GM12878 (cell line): ENCODE measurements around the gene FAM234A. TPM values are rescaled to one million over a fixed set of nuclear protein-coding genes. Genes with fewer than 3 reads are reported as not detected.

ENCODE experiments used
- ATAC-seq: fragments of 200-7000 bp; cut with Tn5 transposase; 3 replicates; pipeline ENCODE4 v1.9.1; 2020; ENCODE audit warnings: mild to moderate bottlenecking, moderate library complexity
- BruUV-seq: library from RNA; stranded (reverse); fragments of 400-500 nt; replicated peaks from 2 replicates; lab custom pipeline; 2021; lab: Mats Ljungman, UMichigan
- CTCF ChIA-PET: fragments of 300-600 bp; sonication (Branson Sonifier 250); formaldehyde crosslinking; extraction: SDS; loops from one replicate; lab custom pipeline; 2021; ENCODE audit warnings: inconsistent platforms; lab: Yijun Ruan, JAX
- POLR2A ChIA-PET: fragments of 350-600 bp; formaldehyde crosslinking; extraction: SDS; loops from one replicate; lab custom pipeline; 2021; ENCODE audit warnings: inconsistent platforms; lab: Charles Lee
- RAD21 ChIA-PET: fragments of 300-600 bp; sonication (Branson Sonifier 250); formaldehyde crosslinking; loops from one replicate; lab custom pipeline; 2023; ENCODE audit warnings: antibody characterized with exemption; ENCODE audit not compliant: unreplicated experiment; lab: Charles Lee
- SMC1A ChIA-PET: fragments of 300-600 bp; sonication (Branson Sonifier 250); formaldehyde crosslinking; loops from one replicate; lab custom pipeline; 2023; ENCODE audit not compliant: unreplicated experiment, uncharacterized antibody; lab: Charles Lee
- DNase-seq: peaks from one replicate; pipeline ENCODE4 v3.0.0-alpha.2; 2011; ENCODE audit warnings: low read depth, low spot score
- FAIRE-seq: peaks from 3 replicates; lab custom pipeline; 2011; peaks lifted over from hg19 to GRCh38; lab: Jason Lieb, UNC
- H2AFZ ChIP-seq: 2 replicates; pipeline ENCODE4 v1.6.0; 2011; ENCODE audit warnings: low read depth, low read length, control low read depth; ENCODE audit not compliant: control insufficient read depth
- H3K27ac ChIP-seq: 2 replicates; pipeline ENCODE4 v1.5.1; 2011; ENCODE audit warnings: control low read depth; ENCODE audit not compliant: control insufficient read depth, insufficient read depth
- H3K27me3 ChIP-seq, 2 experiments: replicated peaks in 1 of 2; 2 replicates each; pipeline versions ENCODE4 v1.6.0 to v1.6.1; 2011; ENCODE audit warnings: low read length in 1 of 2; ENCODE audit not compliant: control insufficient read depth in 2 of 2, insufficient read depth in 2 of 2
- H3K36me3 ChIP-seq, 2 experiments: 2 replicates each; pipeline ENCODE4 v1.5.1; 2011; ENCODE audit warnings: low read length in 1 of 2; ENCODE audit not compliant: control insufficient read depth in 2 of 2, insufficient read depth in 2 of 2
- H3K4me1 ChIP-seq: 2 replicates; pipeline ENCODE4 v1.6.1; 2011; ENCODE audit warnings: mild to moderate bottlenecking, low read length, moderate library complexity, mixed read lengths; ENCODE audit not compliant: control insufficient read depth, insufficient read depth
- H3K4me2 ChIP-seq: 2 replicates; pipeline ENCODE4 v1.6.0; 2011; ENCODE audit warnings: control low read depth; ENCODE audit not compliant: control insufficient read depth, insufficient read depth
- H3K4me3 ChIP-seq: fragments of 200-600 bp; sonication (generic); 2 replicates; pipeline ENCODE4 v1.5.1; 2016
- H3K79me2 ChIP-seq: 2 replicates; pipeline ENCODE4 v1.6.0; 2011; ENCODE audit warnings: low read length; ENCODE audit not compliant: control insufficient read depth, insufficient read depth
- H3K9ac ChIP-seq: 2 replicates; pipeline ENCODE4 v1.8.0; 2011; ENCODE audit warnings: low read length, control low read depth, mixed read lengths; ENCODE audit not compliant: control insufficient read depth, insufficient read depth
- H3K9me3 ChIP-seq: replicated peaks from 3 replicates; pipeline ENCODE4 v1.5.1; 2011; ENCODE audit warnings: mild to moderate bottlenecking, low read length; ENCODE audit not compliant: control insufficient read depth, insufficient read depth
- H4K20me1 ChIP-seq: 2 replicates; pipeline ENCODE4 v1.6.0; 2011; ENCODE audit not compliant: control insufficient read depth, insufficient read depth
- ATF3 ChIP-seq: IDR thresholded peaks from 2 replicates; pipeline ENCODE4 v1.6.1; 2011; ENCODE audit warnings: low read depth, mild to moderate bottlenecking, low read length, moderate library complexity, borderline replicate concordance; ENCODE audit errors: extremely low read depth
- CEBPB ChIP-seq, 2 experiments: fragments of 150-350 bp in 1 of 2; IDR thresholded peaks; 2 replicates each; pipeline ENCODE4 v1.6.1; 2012 to 2014; ENCODE audit warnings: low read depth in 2 of 2, low read length in 2 of 2, borderline replicate concordance in 1 of 2, inconsistent platforms in 1 of 2
- CREM ChIP-seq: IDR thresholded peaks from 2 replicates; pipeline ENCODE4 v1.6.1; 2014; ENCODE audit warnings: antibody characterized with exemption, low read depth
- EED ChIP-seq: sonication (generic); IDR thresholded peaks from 2 replicates; pipeline ENCODE4 v1.6.1; 2016; ENCODE audit warnings: antibody characterized with exemption, low read depth
- ETV6 ChIP-seq, 2 experiments: fragments of 450-650 bp in 1 of 2; IDR thresholded peaks in 1 of 2; conservative IDR thresholded peaks in 1 of 2; 2 replicates each; pipeline ENCODE4 v1.6.1; 2014; ENCODE audit warnings: antibody characterized with exemption in 1 of 2, borderline replicate concordance in 1 of 2, low read depth in 1 of 2, mild to moderate bottlenecking in 1 of 2, moderate library complexity in 1 of 2
- IRF3 ChIP-seq: fragments of 450-650 bp; IDR thresholded peaks from 2 replicates; pipeline ENCODE4 v1.6.1; 2014; ENCODE audit warnings: mild to moderate bottlenecking
- MAX ChIP-seq: IDR thresholded peaks from 2 replicates; pipeline ENCODE4 v1.6.1; 2012; ENCODE audit warnings: low read depth, low read length, improper control_type of control experiment
- PAX8 ChIP-seq: fragments of 450-650 bp; IDR thresholded peaks from 2 replicates; pipeline ENCODE4 v1.6.1; 2017; ENCODE audit warnings: mild to moderate bottlenecking, moderate library complexity
- PKNOX1 ChIP-seq: fragments of 450-650 bp; IDR thresholded peaks from 2 replicates; pipeline ENCODE4 v1.6.1; 2016; ENCODE audit warnings: mild to moderate bottlenecking
- SUPT20H ChIP-seq: IDR thresholded peaks from 2 replicates; pipeline ENCODE4 v1.6.1; 2011; ENCODE audit warnings: low read depth, mild to moderate bottlenecking, low read length, moderate library complexity, borderline replicate concordance; ENCODE audit not compliant: control insufficient read depth
- TCF12 ChIP-seq: IDR thresholded peaks from 2 replicates; pipeline ENCODE4 v1.6.1; 2011; ENCODE audit warnings: low read depth, mild to moderate bottlenecking, low read length
- ZBED1 ChIP-seq: IDR thresholded peaks from 2 replicates; pipeline ENCODE4 v1.6.1; 2016; ENCODE audit warnings: borderline replicate concordance
- ZNF622 ChIP-seq: fragments of 450-650 bp; IDR thresholded peaks from 2 replicates; pipeline ENCODE4 v1.6.1; 2017; ENCODE audit warnings: mild to moderate bottlenecking, inconsistent platforms
- ZNF687 ChIP-seq: fragments of 450-650 bp; IDR thresholded peaks from 2 replicates; pipeline ENCODE4 v1.6.1; 2017; ENCODE audit warnings: mild to moderate bottlenecking, moderate library complexity
- WGBS: methylation state at CpG from one replicate; pipeline ENCODE4 v1.1.6; 2016; ENCODE audit warnings: low lambda C conversion rate; ENCODE audit not compliant: insufficient replicate concordance, insufficient coverage; ENCODE audit errors: missing lambda C conversion rate; 5-methylcytosine and 5-hydroxymethylcytosine counted together
- in situ Hi-C: fragments of 300-500 bp; cut with MboI; formaldehyde crosslinking; loops from 9 replicates; pipeline ENCODE4 v1.14.3; 2018; ENCODE audit warnings: mixed read lengths
- intact Hi-C: fragments of 100-400 bp; cut with micrococcal nuclease; formaldehyde crosslinking; loops from one replicate; pipeline ENCODE4 v1.14.2; 2022; ENCODE audit not compliant: unreplicated experiment
- polyA plus RNA-seq, 11 experiments: library from polyadenylated mRNA; depleted of rRNA in 4 of 11; unstranded in 6 of 11; stranded (reverse) in 5 of 11; fragments of >200 nt; fragmentation: Nextera tagmentation in 4 of 11; fragmentation: Illumina TruSeq in 1 of 11; extraction: Ambion mirVana in 4 of 11; extraction: Trizol in 1 of 11; gene quantifications; 1 replicate in 1 of 11; 2 replicates in 10 of 11; pipeline versions ENCODE4 v1.2.1 to v1.2.3, GENCODE V29; 2011 to 2016; ENCODE audit warnings: inconsistent platforms in 2 of 11, missing spikeins in 2 of 11, low read depth in 1 of 11
- total RNA-seq, 4 experiments: library from RNA; depleted of rRNA in 3 of 4; stranded (reverse); fragments of >200 nt in 3 of 4; fragmentation: Illumina TruSeq in 1 of 4; extraction: Trizol in 1 of 4; gene quantifications; 2 replicates each; pipeline versions ENCODE4 v1.2.1 to v1.2.3, GENCODE V29; 2013 to 2021

The FAM234A gene
- total and polyA plus RNA-seq, 10 of the 15 experiments (the other 5 are each of a cell fraction or from before 2014, with no cell fraction given): 1.6 to 37.6 (median 17.3) TPM

GRCh38 chr16:273547-274421 lies 39.2 kb downstream of the FAM234A start:
- SMC1A ChIA-PET: no interaction called here
- H3K4me2 ChIP-seq: no peak overlapping the region
- RAD21 ChIA-PET: no interaction called here
- H3K36me3 ChIP-seq: no peaks in the 10 kb centered on the region
- no peaks in the 10 kb centered on the region for H3K4me1 ChIP-seq
- H3K79me2 ChIP-seq: no peaks in the 10 kb centered on the region
- H3K27ac ChIP-seq: no peak overlapping the region
- intact Hi-C loops (no loop called here), in situ Hi-C loops (no loop called here)
- no TSS peak for BruUV-seq
- H3K27me3 ChIP-seq: peaks cover 0 to 3% of the 10 kb centered on the region in 2 experiments; a peak in 2 of 4 replicates
- no peak overlapping the region for H3K9ac ChIP-seq
- CTCF ChIA-PET: no interaction called here
- POLR2A ChIA-PET: no interaction called here
- no peak overlapping the region for H2AFZ ChIP-seq
- no peak for DNase-seq
- 33% methylated on average over 21 of the region's 30 CpGs for WGBS
- FAIRE-seq: no peak
- no peaks in the 10 kb centered on the region for H3K9me3 ChIP-seq
- peak; percentile 42 for ATAC-seq
- no peaks in the 10 kb centered on the region for H4K20me1 ChIP-seq
- H3K4me3 ChIP-seq: no peak overlapping the region
- TF ChIP-seq SUPT20H: no peak
- TF ChIP-seq ETV6 (conservative IDR thresholded peaks at IDR 0.05 in 1 of 2, IDR thresholded peaks at IDR 0.05 in 1 of 2; ENCODE audit: borderline replicate concordance in 1 of 2, low read depth in 1 of 2): no peak
- TF ChIP-seq CREM: no peak
- no peak for TF ChIP-seq MAX
- TF ChIP-seq ZNF687: no peak
- no peak for TF ChIP-seq ATF3
- TF ChIP-seq TCF12: no peak
- no peak for TF ChIP-seq CEBPB (IDR thresholded peaks at IDR 0.05; ENCODE audit: borderline replicate concordance in 1 of 2, low read depth in 2 of 2, low read length in 2 of 2)
- TF ChIP-seq IRF3: no peak
- TF ChIP-seq EED: no peak
- TF ChIP-seq PKNOX1: no peak
- no peak for TF ChIP-seq PAX8
- TF ChIP-seq ZBED1: no peak
- TF ChIP-seq ZNF622: no peak
